HuH-7 (cell line): ENCODE measurements around the gene PLPPR5.
"Not testable (repeated sequence)": the region's sequence is repeated elsewhere in the genome, so short reads cannot be mapped to it uniquely, and the experiment has no call there.

Experiments
- DNase-seq: peaks from one replicate; pipeline ENCODE4 v3.0.0; 2011; ENCODE audit warnings: low spot score

Gene PLPPR5

GRCh38 chr1:99004861-99005442, at the start of gene PLPPR5:
TSS of gene PLPPR5 (minus strand) at chr1:99004861. CDS start at chr1:99004671, 190 bp downstream.
- peak; percentile 56 for DNase-seq

- no peak for DNase-seq
Observed at GRCh38 chr1:99051611-99052283, 47.1 kb upstream of the PLPPR5 start.

- no peak for DNase-seq
Observed at GRCh38 chr1:99049745-99050144, 45.1 kb upstream of the PLPPR5 start.

GRCh38 chr1:99036746-99037145, 32.1 kb upstream of the PLPPR5 start:
- DNase-seq: not testable (repeated sequence)

GRCh38 chr1:99018313-99018712, 13.7 kb upstream of the PLPPR5 start:
- DNase-seq: no peak

- DNase-seq: no peak
Observed at GRCh38 chr1:99017655-99018054, 13.0 kb upstream of the PLPPR5 start.

GRCh38 chr1:99010679-99011078, 6.0 kb upstream of the PLPPR5 start:
- no peak for DNase-seq

GRCh38 chr1:99007366-99007765, 2.7 kb upstream of the PLPPR5 start:
- no peak for DNase-seq

GRCh38 chr1:99005537-99005942, 879 bp upstream of the PLPPR5 start:
- DNase-seq: no peak

GRCh38 chr1:99004254-99004860, 304 bp downstream of the PLPPR5 start:
- peak; percentile 17 for DNase-seq

GRCh38 chr1:99003581-99004253, 944 bp downstream of the PLPPR5 start:
- no peak for DNase-seq

- DNase-seq: no peak
Observed at GRCh38 chr1:98992844-98993243, 11.8 kb downstream of the PLPPR5 start.

- DNase-seq: no peak
Observed at GRCh38 chr1:98991127-98992012, 13.3 kb downstream of the PLPPR5 start.

- no peak for DNase-seq
Observed at GRCh38 chr1:98989556-98989907, 15.1 kb downstream of the PLPPR5 start.

- no peak for DNase-seq
Observed at GRCh38 chr1:98988904-98989555, 15.6 kb downstream of the PLPPR5 start.

- no peak for DNase-seq
Observed at GRCh38 chr1:98985687-98986086, 19.0 kb downstream of the PLPPR5 start.

- DNase-seq: no peak
Observed at GRCh38 chr1:98981917-98982513, 22.6 kb downstream of the PLPPR5 start.

- DNase-seq: no peak
Observed at GRCh38 chr1:98979463-98979862, 25.2 kb downstream of the PLPPR5 start.

GRCh38 chr1:98975810-98976209, 28.9 kb downstream of the PLPPR5 start:
- DNase-seq: no peak

GRCh38 chr1:98975113-98975512, 29.5 kb downstream of the PLPPR5 start:
- DNase-seq: no peak
